Measurements from ENCODE around the gene IRAK1.

- TF ChIP-seq CTCF (IDR thresholded peaks at IDR 0.05) (no peak), POLR2A (IDR thresholded peaks at IDR 0.05) (no peak)
Observed at GRCh38 chrX:154027986-154028385, 8.3 kb upstream of the IRAK1 start.

Data from body of pancreas (tissue), 4 donors.